ENCODE data around the gene ZFR. TPM values are rescaled to one million over a fixed set of nuclear protein-coding genes. Genes with fewer than 3 reads are reported as not detected.

ZFR gene
- total RNA-seq, 1 experiment from 2014 or later: 92.0 TPM

DNA sequence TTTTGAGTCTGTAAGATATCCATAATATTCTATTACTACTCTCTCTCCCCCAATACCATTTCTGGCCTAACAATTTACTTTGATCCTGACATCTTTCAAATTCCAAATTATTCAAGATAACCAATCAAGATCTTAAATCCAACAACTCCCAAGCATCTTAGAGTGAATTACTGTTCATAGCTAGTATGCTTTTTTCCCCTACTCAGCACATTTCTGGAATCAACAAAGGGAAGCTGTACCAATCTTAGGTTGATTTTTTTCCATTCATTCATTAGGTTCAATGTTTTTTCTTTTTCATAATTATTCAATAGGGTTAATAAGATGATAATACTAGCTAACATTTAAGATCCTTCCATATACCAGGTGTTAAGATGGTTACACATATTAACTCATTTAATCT is 81.5 kb downstream of the ZFR start:
- no peak for DNase-seq (ENCODE audit: low read depth)

- DNase-seq (ENCODE audit: low read depth): no peak
Measured at GRCh38 chr5:32362527-32362926, 82.0 kb downstream of the ZFR start.

DNA sequence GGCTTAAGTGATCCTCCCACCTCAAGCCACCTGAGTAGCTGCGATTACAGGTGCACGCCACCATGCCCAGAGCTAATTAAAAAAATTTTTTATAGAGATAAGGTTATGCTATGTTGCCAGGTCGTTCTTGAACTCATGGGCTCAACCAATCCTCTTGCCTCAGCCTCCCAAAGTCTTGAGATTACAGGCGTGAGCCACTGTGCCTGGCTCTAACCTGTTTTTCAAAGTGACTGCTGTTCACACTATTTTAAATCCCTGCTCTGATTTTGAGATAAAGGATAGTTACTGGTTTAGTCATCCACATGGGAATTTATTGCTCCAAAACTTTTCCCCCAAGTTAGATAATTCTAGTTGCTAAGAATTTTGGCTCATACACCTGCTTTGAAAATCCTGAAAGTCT is 83.6 kb downstream of the ZFR start:
- DNase-seq (ENCODE audit: low read depth): no peak

- DNase-seq (ENCODE audit: low read depth): no peak
Measured at GRCh38 chr5:32358611-32359010, 85.9 kb downstream of the ZFR start.

DNA sequence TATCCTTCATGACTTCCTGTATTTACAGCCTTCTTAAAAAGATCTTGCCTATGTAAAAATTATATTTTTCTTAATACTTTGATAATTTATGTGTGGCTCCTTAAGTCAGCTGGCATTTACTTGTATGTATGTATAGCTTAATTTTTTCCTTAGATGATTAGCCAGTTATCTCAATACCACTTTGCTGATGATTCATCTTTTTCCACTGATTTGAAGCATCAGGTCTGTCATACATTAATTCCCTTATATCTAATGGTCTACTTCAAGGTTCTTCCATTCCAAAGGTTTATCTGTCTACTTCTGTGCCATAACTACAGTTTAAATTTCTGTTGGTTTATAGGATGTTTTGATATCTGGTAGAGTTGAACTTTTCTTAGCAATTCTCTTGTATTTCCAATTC is 86.9 kb downstream of the ZFR start:
- DNase-seq (ENCODE audit: low read depth): no peak

- no peak for DNase-seq (ENCODE audit: low read depth)
Measured at GRCh38 chr5:32355686-32356085, 88.9 kb downstream of the ZFR start.

- no peak for DNase-seq (ENCODE audit: low read depth)
Measured at GRCh38 chr5:32353420-32353819, 91.1 kb downstream of the ZFR start.

DNA sequence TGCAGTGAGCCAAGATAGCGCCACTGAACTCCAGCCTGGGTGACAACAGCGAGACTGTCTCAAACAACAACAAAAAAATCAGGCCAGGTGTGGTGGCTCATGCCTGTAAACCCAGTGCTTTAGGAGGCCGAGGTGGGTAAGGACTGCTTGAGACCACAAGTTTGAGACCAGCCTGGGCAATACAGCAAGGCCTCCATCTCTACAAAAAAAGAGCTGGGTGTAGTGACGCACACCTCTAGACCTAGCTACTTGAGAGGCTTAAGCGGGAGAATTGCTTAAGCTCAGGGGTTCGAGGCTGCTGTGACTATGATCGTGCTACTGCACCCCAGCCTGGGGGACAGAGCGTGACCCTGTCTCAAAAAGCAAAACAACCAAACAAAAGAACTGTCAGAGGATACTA is 91.9 kb downstream of the ZFR start:
- no peak for DNase-seq (ENCODE audit: low read depth)

- DNase-seq (ENCODE audit: low read depth): peak; percentile 20
Measured at GRCh38 chr5:32346869-32347268, 97.7 kb downstream of the ZFR start.

DNA sequence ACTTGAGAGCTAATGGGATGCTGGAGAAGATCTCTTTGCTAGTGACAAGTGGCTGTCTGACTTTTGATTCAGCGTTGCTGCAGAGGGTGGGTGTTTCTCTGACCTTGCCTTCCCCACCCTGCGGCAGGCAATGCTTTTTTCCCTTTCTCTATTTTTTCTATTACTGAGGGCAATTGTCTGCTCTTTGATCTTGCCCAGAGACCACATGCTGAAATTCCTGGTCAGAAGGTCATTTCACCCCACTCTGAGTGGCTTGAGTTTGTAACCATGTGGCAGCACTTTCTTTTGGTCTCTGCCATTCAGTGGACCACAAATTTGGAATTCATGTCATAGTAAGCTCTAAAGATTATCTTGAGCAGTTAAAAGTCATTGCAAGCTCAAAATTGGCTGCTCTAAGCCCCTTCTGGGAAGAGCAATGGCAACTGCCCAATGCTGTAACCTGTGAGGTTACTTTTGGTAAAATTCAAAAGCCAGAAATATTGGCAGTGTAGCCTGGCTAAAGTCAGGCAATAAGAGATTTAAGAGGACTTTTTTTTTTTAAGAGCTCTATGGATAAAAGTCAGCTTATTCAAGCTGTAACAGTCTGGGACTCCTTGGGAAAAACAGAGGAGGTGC is 101.4 kb downstream of the ZFR start:
- DNase-seq (ENCODE audit: low read depth): no peak

DNA sequence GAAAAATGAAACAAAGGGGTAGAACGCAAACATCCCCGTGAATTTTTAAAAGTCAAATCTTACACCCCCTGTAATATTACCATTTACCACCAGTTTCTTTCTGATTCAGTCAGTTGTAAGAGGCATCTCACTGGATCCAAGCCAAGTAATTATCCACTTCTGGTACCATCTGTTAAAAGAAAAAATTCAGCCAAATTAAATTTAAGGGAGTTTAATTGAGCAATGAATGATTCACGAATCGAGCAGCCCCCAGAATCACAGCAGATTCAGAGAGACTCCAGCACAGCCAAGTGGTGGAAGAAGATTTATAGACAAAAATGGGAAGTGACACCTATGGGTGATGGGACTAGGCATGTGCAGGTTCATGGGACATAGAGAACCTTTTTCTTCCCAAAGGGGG is 101.9 kb downstream of the ZFR start:
- peak; percentile 19 for DNase-seq (ENCODE audit: low read depth)

- DNase-seq (ENCODE audit: low read depth): no peak
Measured at GRCh38 chr5:32339878-32340277, 104.7 kb downstream of the ZFR start.

GRCh38 chr5:32339198-32339597 is 105.3 kb downstream of the ZFR start:
- peak; percentile 64 for DNase-seq (ENCODE audit: low read depth)

DNA sequence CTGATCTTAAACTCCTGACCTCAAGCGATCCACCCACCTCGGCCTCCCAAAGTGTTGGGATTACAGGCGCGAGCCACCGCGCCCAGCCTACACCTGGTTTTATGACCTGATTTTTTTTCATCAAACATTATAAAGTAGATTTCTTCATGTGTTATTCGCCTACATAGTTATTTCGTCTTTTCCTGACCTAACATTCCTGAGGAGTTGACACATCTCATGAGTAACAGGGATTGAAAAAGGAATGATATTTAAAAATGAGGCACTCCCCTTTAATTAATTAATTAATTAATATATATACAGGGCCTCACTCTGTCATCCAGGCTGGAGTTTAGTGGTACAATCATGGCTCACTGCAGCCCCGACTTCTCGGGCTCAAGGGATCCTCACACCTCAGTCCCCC is 111.6 kb downstream of the ZFR start:
- peak; percentile 16 for DNase-seq (ENCODE audit: low read depth)

DNA sequence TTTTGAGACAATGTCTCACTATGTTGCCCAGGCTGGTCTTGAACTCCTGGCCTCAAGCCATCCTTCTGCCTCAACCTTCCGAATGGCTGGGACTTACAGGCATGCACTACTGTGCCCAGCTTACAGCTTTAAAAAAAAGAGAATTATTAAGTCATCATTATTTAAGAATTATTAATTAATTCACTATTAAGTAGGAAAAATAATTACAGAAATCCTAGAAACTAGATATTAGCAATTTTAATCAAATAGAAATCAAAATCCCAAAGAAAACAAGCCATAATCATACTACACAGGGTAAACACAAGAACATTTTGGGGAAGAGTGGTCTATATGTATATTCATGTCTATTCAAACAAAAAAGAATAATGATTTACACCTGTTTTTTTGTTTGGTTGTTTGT is 112.2 kb downstream of the ZFR start:
- DNase-seq (ENCODE audit: low read depth): no peak

- no peak for DNase-seq (ENCODE audit: low read depth)
Measured at GRCh38 chr5:32331935-32332274, 112.6 kb downstream of the ZFR start.

- no peak for DNase-seq (ENCODE audit: low read depth)
Measured at GRCh38 chr5:32331217-32331934, 113.2 kb downstream of the ZFR start.

GRCh38 chr5:32330126-32330971 is 114.2 kb downstream of the ZFR start:
- DNase-seq (ENCODE audit: low read depth): no peak

- DNase-seq (ENCODE audit: low read depth): peak; percentile 59
Measured at GRCh38 chr5:32329395-32329834, 115.1 kb downstream of the ZFR start.

DNA sequence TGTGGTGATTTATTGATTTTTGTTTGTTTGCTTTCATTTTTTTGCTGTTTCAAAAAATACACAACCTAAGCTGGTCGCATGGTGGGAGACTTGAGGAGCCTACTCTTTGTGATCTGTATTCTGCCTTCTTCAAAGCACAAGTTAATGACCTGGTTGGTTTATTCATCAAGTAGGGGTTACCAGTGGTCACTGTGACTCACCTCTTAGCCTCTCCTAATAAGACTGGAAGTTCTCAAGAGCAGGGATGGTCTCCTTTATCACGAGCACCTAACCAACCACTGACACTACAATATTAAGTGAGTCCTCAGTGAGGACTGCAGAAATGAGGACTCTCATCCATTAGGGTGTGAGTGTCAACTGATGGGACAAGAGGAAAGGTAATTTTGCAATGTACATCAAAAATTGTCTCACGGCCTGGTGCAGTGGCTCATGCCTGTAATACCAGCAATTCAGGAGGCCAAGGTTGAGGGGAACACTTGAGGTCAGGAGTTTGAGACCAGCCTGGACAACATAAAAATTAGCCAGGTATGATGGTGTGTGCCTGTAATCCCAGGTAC is 118.2 kb downstream of the ZFR start:
- DNase-seq (ENCODE audit: low read depth): peak; percentile 74

GRCh38 chr5:32325616-32326015 is 118.9 kb downstream of the ZFR start:
- DNase-seq (ENCODE audit: low read depth): no peak

- DNase-seq (ENCODE audit: low read depth): peak; percentile 86
Measured at GRCh38 chr5:32325062-32325461, 119.5 kb downstream of the ZFR start.
